Measurements from ENCODE around the gene MAP1LC3A.

DNA sequence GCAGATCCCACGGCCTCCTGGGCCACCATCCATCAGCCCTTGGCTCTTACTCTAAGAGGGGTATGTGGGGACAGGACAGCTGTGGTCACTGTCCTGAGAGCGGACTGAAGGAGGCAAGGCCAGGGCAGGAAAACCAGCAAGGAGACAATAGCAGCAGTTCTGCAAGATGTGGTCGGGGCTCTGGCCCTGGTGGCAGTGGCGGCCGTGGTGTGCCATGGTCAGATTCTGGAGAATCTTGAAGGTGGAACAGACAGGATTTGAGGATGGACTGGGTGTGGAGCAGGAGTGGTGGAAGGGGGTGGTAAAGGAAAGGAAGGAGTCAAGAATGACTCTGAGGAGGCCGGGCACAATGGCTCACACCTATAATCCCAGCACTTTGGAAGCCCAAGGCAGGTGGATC, 5.9 kb upstream of the MAP1LC3A start:
- TF ChIP-seq, protein P1, sequence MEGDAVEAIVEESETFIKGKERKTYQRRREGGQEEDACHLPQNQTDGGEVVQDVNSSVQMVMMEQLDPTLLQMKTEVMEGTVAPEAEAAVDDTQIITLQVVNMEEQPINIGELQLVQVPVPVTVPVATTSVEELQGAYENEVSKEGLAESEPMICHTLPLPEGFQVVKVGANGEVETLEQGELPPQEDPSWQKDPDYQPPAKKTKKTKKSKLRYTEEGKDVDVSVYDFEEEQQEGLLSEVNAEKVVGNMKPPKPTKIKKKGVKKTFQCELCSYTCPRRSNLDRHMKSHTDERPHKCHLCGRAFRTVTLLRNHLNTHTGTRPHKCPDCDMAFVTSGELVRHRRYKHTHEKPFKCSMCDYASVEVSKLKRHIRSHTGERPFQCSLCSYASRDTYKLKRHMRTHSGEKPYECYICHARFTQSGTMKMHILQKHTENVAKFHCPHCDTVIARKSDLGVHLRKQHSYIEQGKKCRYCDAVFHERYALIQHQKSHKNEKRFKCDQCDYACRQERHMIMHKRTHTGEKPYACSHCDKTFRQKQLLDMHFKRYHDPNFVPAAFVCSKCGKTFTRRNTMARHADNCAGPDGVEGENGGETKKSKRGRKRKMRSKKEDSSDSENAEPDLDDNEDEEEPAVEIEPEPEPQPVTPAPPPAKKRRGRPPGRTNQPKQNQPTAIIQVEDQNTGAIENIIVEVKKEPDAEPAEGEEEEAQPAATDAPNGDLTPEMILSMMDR (IDR thresholded peaks at IDR 0.05), result no peak
- no peak for TF ChIP-seq POLR2A (IDR thresholded peaks at IDR 0.05)

Measured in body of pancreas (tissue), 4 donors.